MCF 10A (cell line): ENCODE results near the gene KAZN. TPM values are rescaled to one million over a fixed set of nuclear protein-coding genes. Genes with fewer than 3 reads are reported as not detected.

Experiments
- BruUV-seq: library from RNA; stranded (reverse); fragments of 400-500 nt; replicated peaks from 2 replicates; lab custom pipeline; 2021; lab: Mats Ljungman, UMichigan
- CTCF ChIA-PET: fragments of 300-600 bp; sonication (Branson Sonifier 250); formaldehyde crosslinking; extraction: SDS; loops from one replicate; lab custom pipeline; 2021; ENCODE audit warnings: antibody characterized with exemption, inconsistent platforms; lab: Yijun Ruan, JAX
- POLR2A ChIA-PET: fragments of 300-600, 350-650 bp; sonication (Branson Sonifier 250); formaldehyde crosslinking; extraction: SDS; loops from one replicate; lab custom pipeline; 2020; ENCODE audit warnings: antibody characterized with exemption, inconsistent platforms; lab: Yijun Ruan, JAX
- DNase-seq: peaks from one replicate; pipeline ENCODE4 v3.0.0-alpha.2; 2018; ENCODE audit not compliant: unreplicated experiment
- H3K27ac Mint-ChIP-seq: one replicate; pipeline ENCODE4 v1.8.0; 2022; ENCODE audit warnings: mild to moderate bottlenecking, low read depth, mixed read lengths; ENCODE audit not compliant: unreplicated experiment
- H3K27me3 Mint-ChIP-seq: one replicate; pipeline ENCODE4 v1.8.0; 2022; ENCODE audit warnings: mixed read lengths; ENCODE audit not compliant: insufficient read depth, unreplicated experiment
- H3K36me3 Mint-ChIP-seq: one replicate; pipeline ENCODE4 v1.8.0; 2022; ENCODE audit warnings: mild to moderate bottlenecking, moderate library complexity, mixed read lengths; ENCODE audit not compliant: insufficient read depth, unreplicated experiment
- H3K4me1 Mint-ChIP-seq: one replicate; pipeline ENCODE4 v1.8.0; 2022; ENCODE audit warnings: mixed read lengths; ENCODE audit not compliant: insufficient read depth, unreplicated experiment
- H3K4me3 Mint-ChIP-seq: one replicate; pipeline ENCODE4 v1.8.0; 2022; ENCODE audit warnings: mild to moderate bottlenecking, moderate library complexity, mixed read lengths; ENCODE audit not compliant: unreplicated experiment
- H3K9me3 Mint-ChIP-seq: one replicate; pipeline ENCODE4 v1.8.0; 2022; ENCODE audit warnings: mixed read lengths; ENCODE audit not compliant: unreplicated experiment
- intact Hi-C: fragments of 100-400 bp; cut with micrococcal nuclease; formaldehyde crosslinking; loops from 2 replicates; pipeline ENCODE4 v1.14.1; 2022
- total RNA-seq: library from RNA; stranded (reverse); gene quantifications from 2 replicates; pipeline ENCODE4 v1.2.3, GENCODE V29; 2022
- TF ChIP-seq, protein P1 (sequence below): fragments of 200-600 bp; IDR thresholded peaks from one replicate; pipeline ENCODE4 v1.8.0; 2022; ENCODE audit warnings: antibody characterized with exemption, mild to moderate bottlenecking; ENCODE audit not compliant: unreplicated experiment

KAZN gene
- total RNA-seq, 1 experiment from 2014 or later = 3.3 TPM

DNA sequence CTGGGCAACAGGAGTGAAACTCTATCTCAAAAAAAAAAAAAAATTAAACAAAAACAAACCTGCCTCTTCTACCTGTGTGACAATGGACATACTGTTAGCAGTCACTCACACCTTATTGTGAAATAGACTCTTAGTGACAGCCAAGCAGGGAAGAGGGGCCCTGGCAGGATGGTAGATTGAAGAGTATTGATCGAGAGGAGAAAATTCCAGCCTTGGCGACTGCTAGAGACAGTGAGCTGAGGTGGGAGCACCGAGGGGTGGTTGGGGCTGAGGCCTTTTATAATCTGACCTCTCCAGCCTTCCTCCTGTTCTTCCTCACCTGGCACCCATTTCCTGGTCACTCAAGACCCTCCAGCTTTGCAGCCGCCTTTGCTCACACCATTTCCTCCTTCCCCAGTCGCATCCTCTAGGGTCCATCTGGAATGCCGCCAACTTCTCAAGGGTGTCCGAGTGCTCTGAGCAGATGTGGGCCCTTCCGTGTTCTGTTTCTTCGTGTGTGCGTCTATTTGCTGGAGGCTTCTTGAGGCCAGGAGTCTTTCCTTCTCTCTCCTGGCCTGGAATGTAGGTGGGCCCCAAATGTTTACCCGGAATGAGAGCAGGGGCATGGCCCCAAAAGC is 358.2 kb downstream of the KAZN start:
- Mint-ChIP-seq H3K9me3 (no peaks in the 10 kb centered on the region), H3K27me3 (no peaks in the 10 kb centered on the region), H3K4me1 (peaks cover 5% of the 10 kb centered on the region), H3K36me3 (no peaks in the 10 kb centered on the region), H3K4me3 (no peak overlapping the region), H3K27ac (no peak overlapping the region)
- intact Hi-C loops = no loop called here
- ChIA-PET POLR2A (no interaction called here), CTCF (interaction anchor here (0.6 kb wide), 1 partner anchor 873 kb away, joined by 3 read pairs; no protein-coding TSS in a partner anchor)
- no peak for DNase-seq
- no TSS peak for BruUV-seq
- TF ChIP-seq, protein P1, sequence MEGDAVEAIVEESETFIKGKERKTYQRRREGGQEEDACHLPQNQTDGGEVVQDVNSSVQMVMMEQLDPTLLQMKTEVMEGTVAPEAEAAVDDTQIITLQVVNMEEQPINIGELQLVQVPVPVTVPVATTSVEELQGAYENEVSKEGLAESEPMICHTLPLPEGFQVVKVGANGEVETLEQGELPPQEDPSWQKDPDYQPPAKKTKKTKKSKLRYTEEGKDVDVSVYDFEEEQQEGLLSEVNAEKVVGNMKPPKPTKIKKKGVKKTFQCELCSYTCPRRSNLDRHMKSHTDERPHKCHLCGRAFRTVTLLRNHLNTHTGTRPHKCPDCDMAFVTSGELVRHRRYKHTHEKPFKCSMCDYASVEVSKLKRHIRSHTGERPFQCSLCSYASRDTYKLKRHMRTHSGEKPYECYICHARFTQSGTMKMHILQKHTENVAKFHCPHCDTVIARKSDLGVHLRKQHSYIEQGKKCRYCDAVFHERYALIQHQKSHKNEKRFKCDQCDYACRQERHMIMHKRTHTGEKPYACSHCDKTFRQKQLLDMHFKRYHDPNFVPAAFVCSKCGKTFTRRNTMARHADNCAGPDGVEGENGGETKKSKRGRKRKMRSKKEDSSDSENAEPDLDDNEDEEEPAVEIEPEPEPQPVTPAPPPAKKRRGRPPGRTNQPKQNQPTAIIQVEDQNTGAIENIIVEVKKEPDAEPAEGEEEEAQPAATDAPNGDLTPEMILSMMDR = no peak

DNA sequence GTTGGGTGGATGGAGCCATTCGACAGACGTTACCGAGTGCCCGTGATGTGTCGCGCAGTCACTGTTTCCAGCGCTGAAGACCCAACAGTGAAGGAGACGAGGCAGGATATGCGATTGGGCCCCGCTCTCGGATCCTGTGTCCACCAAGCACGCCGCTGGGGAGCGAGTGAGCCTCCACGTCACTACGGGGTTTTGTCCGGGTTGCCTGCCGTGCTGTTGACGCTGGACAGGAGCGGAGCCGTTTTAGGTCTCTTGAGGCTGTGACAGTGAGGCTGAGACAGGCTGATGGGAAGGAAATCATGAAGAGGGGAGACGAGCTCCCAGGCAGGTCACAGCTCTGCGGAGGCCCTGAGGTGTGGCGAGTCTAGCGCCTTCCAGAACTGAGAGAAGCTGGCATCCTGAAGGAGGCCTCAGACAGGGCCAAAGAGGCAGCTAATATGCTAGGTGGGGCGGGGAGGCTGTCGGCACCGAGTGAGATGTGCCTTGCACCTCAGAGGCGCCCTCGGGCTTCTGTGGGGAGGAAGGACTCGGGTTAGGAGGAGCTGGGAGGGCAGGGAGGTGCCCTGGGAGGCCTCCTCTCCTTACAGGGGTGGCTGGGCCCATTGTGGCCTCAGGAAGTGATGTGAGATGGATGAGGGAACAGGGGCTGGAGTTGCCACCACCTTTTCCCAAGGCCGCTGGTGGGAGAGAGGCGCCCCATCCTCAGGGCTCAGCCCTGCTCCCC is 359.1 kb downstream of the KAZN start:
- DNase-seq = no peak
- no peak overlapping the region for H3K4me3 Mint-ChIP-seq
- intact Hi-C loops = no loop called here
- H3K9me3 Mint-ChIP-seq = no peaks in the 10 kb centered on the region
- peaks cover 5% of the 10 kb centered on the region for H3K4me1 Mint-ChIP-seq
- TF ChIP-seq, protein P1 = no peak
- H3K27me3 Mint-ChIP-seq = no peaks in the 10 kb centered on the region
- H3K36me3 Mint-ChIP-seq = no peaks in the 10 kb centered on the region
- ChIA-PET POLR2A (no interaction called here), CTCF (interaction anchor here (0.6 kb wide), 1 partner anchor 874 kb away, joined by 3 read pairs; no protein-coding TSS in a partner anchor)
- H3K27ac Mint-ChIP-seq = no peak overlapping the region
- no TSS peak for BruUV-seq

DNA sequence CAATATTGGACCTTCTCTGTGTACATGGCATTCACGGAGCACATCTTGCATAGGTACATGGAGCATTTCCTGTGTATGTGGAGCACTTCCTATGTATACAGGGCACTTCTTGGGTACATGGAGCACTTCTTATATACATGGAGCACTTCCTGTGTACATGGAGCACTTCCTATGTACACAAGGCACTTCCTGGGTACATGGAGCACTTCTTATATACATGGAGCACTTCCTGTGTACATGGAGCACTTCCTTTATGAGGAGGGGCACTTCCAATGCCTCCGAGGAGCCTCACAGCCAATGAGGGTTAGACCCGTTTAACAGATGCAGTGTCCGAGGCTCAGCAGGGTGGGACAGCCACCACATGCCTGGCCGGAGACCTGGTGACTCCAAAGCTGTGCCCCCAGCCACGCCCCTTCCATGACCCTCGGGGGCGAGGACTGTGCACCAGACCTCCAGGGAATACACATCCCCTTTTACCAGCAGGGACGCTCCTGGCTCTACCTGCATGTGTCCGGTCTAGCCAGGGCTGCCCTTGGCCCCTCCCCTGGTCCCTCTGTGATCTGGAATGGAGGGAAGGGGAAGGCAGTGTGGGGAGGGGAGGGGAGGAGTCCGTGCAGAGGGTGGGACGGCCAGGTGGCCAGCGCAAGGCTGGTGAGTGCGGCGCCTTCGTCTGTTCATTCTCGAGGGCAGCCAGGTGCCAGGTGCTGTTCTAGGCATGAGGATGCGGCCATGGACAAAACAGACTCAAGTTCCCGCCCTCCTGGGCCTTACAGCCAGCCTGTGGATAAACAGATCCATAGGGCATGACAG is 360.0 kb downstream of the KAZN start:
- Mint-ChIP-seq H3K4me3 (no peak overlapping the region), H3K36me3 (no peaks in the 10 kb centered on the region), H3K4me1 (peaks cover 5% of the 10 kb centered on the region), H3K9me3 (no peaks in the 10 kb centered on the region), H3K27me3 (no peaks in the 10 kb centered on the region), H3K27ac (no peak overlapping the region)
- TF ChIP-seq, protein P1 = no peak
- intact Hi-C loops = no loop called here
- no TSS peak for BruUV-seq
- ChIA-PET CTCF (no interaction called here), POLR2A (no interaction called here)
- DNase-seq = no peak
